HEK293T (cell line): Measurements from ENCODE around the gene GPR153.

ENCODE experiments used
- CTCF ChIA-PET: fragments of 350-600 bp; formaldehyde crosslinking; extraction: SDS; loops from one replicate; lab custom pipeline; 2021; ENCODE audit warnings: antibody characterized with exemption, inconsistent platforms; lab: Yijun Ruan, JAX
- POLR2A ChIA-PET: fragments of 350-600 bp; formaldehyde crosslinking; extraction: SDS; loops from one replicate; lab custom pipeline; 2020; ENCODE audit warnings: antibody characterized with exemption, inconsistent platforms; lab: Yijun Ruan, JAX
- DNase-seq: peaks from one replicate; pipeline ENCODE4 v3.0.0; 2012; ENCODE audit warnings: mixed read lengths; ENCODE audit errors: extremely low spot score
- ARNT ChIP-seq: fragments of 450-650 bp; IDR thresholded peaks from 2 replicates; pipeline ENCODE4 v1.6.1; 2017; ENCODE audit warnings: mild to moderate bottlenecking
- BHLHE40 ChIP-seq: fragments of 450-650 bp; IDR thresholded peaks from 2 replicates; pipeline ENCODE4 v1.6.1; 2016; ENCODE audit warnings: mild to moderate bottlenecking, moderate library complexity, borderline replicate concordance
- CTBP1 ChIP-seq: fragments of 450-650 bp; IDR thresholded peaks from 2 replicates; pipeline ENCODE4 v1.6.1; 2016; ENCODE audit warnings: borderline replicate concordance
- ELF4 ChIP-seq: fragments of 450-650 bp; IDR thresholded peaks from 2 replicates; pipeline ENCODE4 v1.6.1; 2017; ENCODE audit warnings: antibody characterized with exemption
- FOXA1 ChIP-seq: fragments of 450-650 bp; IDR thresholded peaks from 2 replicates; pipeline ENCODE4 v1.6.1; 2016; ENCODE audit warnings: mild to moderate bottlenecking
- FOXK2 ChIP-seq: fragments of 450-650 bp; IDR thresholded peaks from 2 replicates; pipeline ENCODE4 v1.6.1; 2016; ENCODE audit warnings: mild to moderate bottlenecking
- FOXM1 ChIP-seq: fragments of 450-650 bp; IDR thresholded peaks from 2 replicates; pipeline ENCODE4 v1.6.1; 2017; ENCODE audit warnings: mild to moderate bottlenecking, borderline replicate concordance
- HDGF ChIP-seq: fragments of 450-650 bp; IDR thresholded peaks from 2 replicates; pipeline ENCODE4 v1.6.1; 2017; ENCODE audit warnings: antibody characterized with exemption, borderline replicate concordance
- L3MBTL2 ChIP-seq: fragments of 450-650 bp; conservative IDR thresholded peaks from 2 replicates; pipeline ENCODE4 v1.6.1; 2016; ENCODE audit warnings: mild to moderate bottlenecking
- LEF1 ChIP-seq: fragments of 450-650 bp; IDR thresholded peaks from 2 replicates; pipeline ENCODE4 v1.6.1; 2017; ENCODE audit warnings: mild to moderate bottlenecking, borderline replicate concordance
- NFRKB ChIP-seq: fragments of 450-650 bp; IDR thresholded peaks from 2 replicates; pipeline ENCODE4 v1.6.1; 2016; ENCODE audit warnings: mild to moderate bottlenecking, moderate library complexity
- PKNOX1 ChIP-seq: fragments of 450-650 bp; IDR thresholded peaks from 2 replicates; pipeline ENCODE4 v1.6.1; 2016
- SP1 ChIP-seq: fragments of 450-650 bp; IDR thresholded peaks from 2 replicates; pipeline ENCODE4 v1.6.1; 2017
- SUZ12 ChIP-seq: fragments of 450-650 bp; IDR thresholded peaks from 2 replicates; pipeline ENCODE4 v1.6.1; 2016; ENCODE audit warnings: mild to moderate bottlenecking
- TARDBP ChIP-seq: fragments of 450-650 bp; IDR thresholded peaks from 2 replicates; pipeline ENCODE4 v1.6.1; 2016
- ZNF384 ChIP-seq: fragments of 450-650 bp; IDR thresholded peaks from 2 replicates; pipeline ENCODE4 v1.6.1; 2016

The GPR153 gene

DNA sequence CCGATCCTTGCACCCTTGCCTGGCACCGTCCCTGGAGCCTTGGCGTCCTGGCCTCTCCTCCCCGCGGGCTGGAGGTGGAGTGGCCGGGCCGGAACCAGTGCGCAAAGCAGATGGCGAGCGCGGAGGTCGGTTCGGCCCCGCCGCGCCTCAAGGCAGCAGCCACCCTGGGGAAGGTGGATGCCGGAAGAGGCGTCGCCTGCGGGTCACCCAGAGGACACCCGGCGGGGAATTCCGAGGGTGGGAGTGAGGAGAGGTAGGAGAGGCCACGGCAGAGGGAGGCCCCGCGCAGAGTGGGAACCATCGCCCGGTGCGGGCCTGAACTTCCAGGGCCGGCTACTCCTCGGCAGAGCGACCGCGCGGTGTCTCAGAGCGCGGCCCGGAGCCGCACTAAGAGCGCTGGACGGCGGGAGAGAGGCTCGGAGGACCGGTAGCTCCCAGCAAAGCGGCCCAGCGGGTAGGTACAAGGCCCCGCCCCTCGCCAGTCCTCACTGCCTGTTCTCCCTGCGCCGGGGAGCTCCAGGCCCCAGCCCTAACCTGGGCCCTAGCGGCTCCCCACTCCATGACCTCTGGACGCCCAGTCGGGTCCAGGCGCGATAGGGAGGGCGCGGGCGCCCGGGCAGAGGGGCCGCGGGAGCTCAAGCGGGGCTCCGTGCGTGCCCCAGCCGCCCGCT lies 54.9 kb downstream of the GPR153 start, which contains the start of gene RNF207:
Gene RNF207 (plus strand): TSS at position 271 of the 671 bp plus-strand sequence. CDS start 417 bp downstream, outside the sequence.
- ChIA-PET POLR2A (interaction anchor here (0.6 to 3.9 kb wide), 12 partner anchors 10 to 32 kb away, joined by 3 to 39 read pairs (median 4); partner anchors contain the start of gene ICMT), CTCF (interaction anchor here (0.7 to 1.9 kb wide), 5 partner anchors 10 to 217 kb away, joined by 3 to 18 read pairs (median 5); no protein-coding TSS in a partner anchor)
- 0 out of 2 replicates have a peak, but pooled peaks have one; percentile 37 for TF ChIP-seq L3MBTL2
- no peak for TF ChIP-seq ARNT
- DNase-seq, result peak; percentile 73

- POLR2A ChIA-PET, result interaction anchor here (1.9 kb wide), 1 partner anchor 33 kb away, joined by 11 read pairs; the partner anchor contains the start of gene ICMT
- TF ChIP-seq FOXK2 (no peak), SP1 (no peak), L3MBTL2 (no peak), FOXM1 (no peak), ZNF384 (no peak), CTBP1 (no peak), ELF4 (no peak), FOXA1 (no peak), NFRKB (no peak), BHLHE40 (no peak), SUZ12 (no peak), ARNT (no peak), HDGF (no peak), TARDBP (no peak)
- DNase-seq, result no peak
- CTCF ChIA-PET, result interaction anchor here (0.6 kb wide), 1 partner anchor 31 kb away, joined by 4 read pairs; no protein-coding TSS in a partner anchor
These were observed 58.6 kb downstream of the GPR153 start for GRCh38 chr1:6202256-6202655.

DNA sequence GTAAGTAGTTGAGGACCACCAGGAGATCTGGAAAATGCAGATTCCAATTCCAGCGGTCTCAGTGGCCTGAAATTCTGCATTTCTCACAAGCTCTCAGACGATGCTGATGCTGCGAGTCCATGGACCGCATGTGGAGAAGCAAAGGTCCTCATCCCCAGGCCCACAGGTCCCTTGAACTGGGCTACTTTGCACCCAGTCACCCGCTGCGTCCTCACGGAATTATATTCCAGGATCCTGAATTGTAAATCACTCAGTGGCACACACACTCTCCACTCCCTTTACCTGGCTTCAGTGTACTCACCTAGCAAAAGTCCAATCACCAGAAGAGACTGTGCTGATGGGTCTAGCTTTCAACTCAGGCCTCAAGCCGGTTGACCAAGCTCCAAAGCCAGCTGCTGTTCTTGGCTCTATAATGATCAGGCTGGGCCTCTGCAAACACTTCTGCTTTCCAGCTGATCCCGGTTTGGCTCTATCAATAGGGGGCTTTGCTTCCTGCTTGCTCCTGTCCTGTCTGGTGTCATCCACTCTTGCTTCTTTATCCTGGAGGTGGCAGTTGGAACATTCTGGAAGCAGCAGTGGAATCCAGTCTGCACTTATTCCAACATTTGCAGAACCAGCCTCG lies 60.6 kb downstream of the GPR153 start:
- CTCF ChIA-PET, result interaction anchor here (0.9 kb wide), 1 partner anchor 8 kb away, joined by 4 read pairs; no protein-coding TSS in a partner anchor
- POLR2A ChIA-PET, result interaction anchor here (0.9 to 2.1 kb wide), 4 partner anchors 10 to 18 kb away, joined by 3 to 10 read pairs (median 3); no protein-coding TSS in a partner anchor
- no peak for DNase-seq
- TF ChIP-seq NFRKB (no peak), HDGF (no peak), FOXK2 (no peak), BHLHE40 (no peak), ZNF384 (no peak), ELF4 (no peak)

- CTCF ChIA-PET, result interaction anchor here (0.9 to 1.3 kb wide), 2 partner anchors 7 to 14 kb away, joined by 4 to 5 read pairs; no protein-coding TSS in a partner anchor
- POLR2A ChIA-PET, result interaction anchor here (0.9 to 2.1 kb wide), 6 partner anchors 10 to 167 kb away, joined by 3 to 11 read pairs (median 3); no protein-coding TSS in a partner anchor
- DNase-seq, result peak; percentile 92
- TF ChIP-seq CTBP1, result no peak
- no peak; the same call in 1 of the 2 replicates for TF ChIP-seq NFRKB
- peak; percentile 46; the same call in 1 of the 2 replicates for TF ChIP-seq ELF4
- TF ChIP-seq SP1, result no peak
- no peak for TF ChIP-seq PKNOX1
- TF ChIP-seq ARNT, result no peak; the same call in 1 of the 2 replicates
- TF ChIP-seq FOXM1, result peak; percentile 62; the same call in 1 of the 2 replicates
- no peak for TF ChIP-seq TARDBP
- TF ChIP-seq L3MBTL2, result peak; percentile 85
- no peak for TF ChIP-seq LEF1
- TF ChIP-seq BHLHE40, result no peak; the same call in 1 of the 2 replicates
- no peak for TF ChIP-seq FOXK2
- no peak for TF ChIP-seq ZNF384
These were observed 61.4 kb downstream of the GPR153 start, which contains the start of gene RPL22 for GRCh38 chr1:6199298-6200187. RPL22 (minus strand) TSS chr1:6199595; CDS start chr1:6199573, 22 bp downstream.

DNA sequence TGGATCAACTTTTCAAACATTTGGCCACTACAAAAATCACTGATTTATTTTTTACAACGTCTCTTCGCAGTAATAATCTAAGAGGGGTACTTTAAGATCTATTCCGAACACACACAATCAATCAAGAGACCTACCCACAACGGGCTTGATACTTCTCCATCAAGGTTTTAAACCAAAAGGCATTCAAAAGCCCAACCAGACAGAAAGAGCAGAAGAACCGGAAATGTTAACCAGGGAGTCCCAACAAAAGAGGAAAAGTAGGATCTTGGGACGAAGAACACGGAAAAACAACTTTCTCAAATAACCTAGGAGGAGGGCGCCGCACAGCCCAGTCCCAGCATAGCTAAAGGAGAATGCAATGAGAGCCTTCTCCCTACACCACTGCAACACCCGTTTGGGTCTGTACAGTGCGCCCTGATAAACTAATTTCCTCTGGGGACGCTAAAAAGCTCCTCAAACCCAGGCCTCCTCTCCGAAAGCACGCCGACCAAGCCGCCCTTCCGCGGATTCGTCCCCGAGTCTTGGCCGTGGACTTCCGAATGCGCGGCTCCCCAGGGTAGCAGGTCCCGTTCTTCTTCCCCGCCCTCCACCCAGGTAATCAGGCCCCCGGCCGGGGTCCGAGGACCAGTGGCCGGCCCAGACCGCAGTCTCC lies 62.1 kb downstream of the GPR153 start:
- CTCF ChIA-PET, result interaction anchor here (0.6 to 1.3 kb wide), 2 partner anchors 13 to 221 kb away, joined by 3 to 5 read pairs; no protein-coding TSS in a partner anchor
- POLR2A ChIA-PET, result interaction anchor here (1.0 to 2.1 kb wide), 6 partner anchors 9 to 166 kb away, joined by 3 to 11 read pairs (median 3); partner anchors contain the start of gene ICMT

More for the DNA sequence above, 62.1 kb downstream of the GPR153 start:
- DNase-seq, result no peak
- no peak for TF ChIP-seq TARDBP
- no peak for TF ChIP-seq ZNF384
- TF ChIP-seq SUZ12, result no peak
- no peak for TF ChIP-seq NFRKB
- TF ChIP-seq ELF4, result no peak
- TF ChIP-seq LEF1, result no peak
- TF ChIP-seq PKNOX1, result no peak
